A673 (cell line): ENCODE results near the gene DNAH2. TPM values are rescaled to one million over a fixed set of nuclear protein-coding genes. Genes with fewer than 3 reads are reported as not detected.

ENCODE experiments used
- BruUV-seq: library from RNA; stranded (reverse); fragments of 400-500 nt; replicated peaks from 2 replicates; lab custom pipeline; 2021; lab: Mats Ljungman, UMichigan
- CTCF ChIA-PET: fragments of 300-600 bp; sonication (Branson Sonifier 250); formaldehyde crosslinking; loops from one replicate; lab custom pipeline; 2022; ENCODE audit warnings: antibody characterized with exemption; lab: Charles Lee
- POLR2A ChIA-PET: fragments of 300-600 bp; sonication (Branson Sonifier 250); formaldehyde crosslinking; loops from one replicate; lab custom pipeline; 2022; ENCODE audit warnings: antibody characterized with exemption; ENCODE audit not compliant: low non-redundant PET; lab: Charles Lee
- DNase-seq: peaks from one replicate; pipeline ENCODE4 v3.0.0-alpha.2; 2015; ENCODE audit warnings: low spot score
- H3K27ac ChIP-seq: fragments of 200-600 bp; sonication (generic); 2 replicates; pipeline ENCODE4 v1.5.1; 2016; ENCODE audit warnings: mixed run types, low read depth, mild to moderate bottlenecking, mixed read lengths, antibody characterized with exemption, low read length; ENCODE audit not compliant: poor library complexity, severe bottlenecking
- H3K27me3 ChIP-seq: fragments of 200-600 bp; sonication (generic); replicated peaks from 2 replicates; pipeline ENCODE4 v1.6.1; 2017; ENCODE audit warnings: mixed run types, low read depth, mild to moderate bottlenecking, mixed read lengths, antibody characterized with exemption, low read length; ENCODE audit not compliant: insufficient read depth, poor library complexity
- H3K36me3 ChIP-seq: fragments of 200-600 bp; sonication (generic); 2 replicates; pipeline ENCODE4 v1.6.1; 2016; ENCODE audit warnings: mixed run types, mild to moderate bottlenecking, mixed read lengths, antibody characterized with exemption, low read length; ENCODE audit not compliant: insufficient read depth, poor library complexity, severe bottlenecking
- H3K4me1 ChIP-seq: fragments of 200-600 bp; sonication (generic); 2 replicates; pipeline ENCODE4 v1.6.1; 2017; ENCODE audit warnings: mixed run types, mild to moderate bottlenecking, mixed read lengths, antibody characterized with exemption, low read length; ENCODE audit not compliant: insufficient read depth, poor library complexity, severe bottlenecking
- H3K4me3 ChIP-seq: fragments of 200-600 bp; sonication (generic); 2 replicates; pipeline ENCODE4 v1.5.1; 2016; ENCODE audit warnings: low read depth, mixed run types, mild to moderate bottlenecking, mixed read lengths, low read length; ENCODE audit not compliant: poor library complexity, severe bottlenecking
- H3K9me3 ChIP-seq: fragments of 200-600 bp; sonication (generic); 2 replicates; pipeline ENCODE4 v1.6.1; 2016; ENCODE audit warnings: mixed run types, low read depth, mild to moderate bottlenecking, mixed read lengths, antibody characterized with exemption, low read length; ENCODE audit not compliant: poor library complexity, severe bottlenecking
- EZH2 ChIP-seq: fragments of 200-600 bp; sonication (generic); IDR thresholded peaks from 2 replicates; pipeline ENCODE4 v1.6.1; 2017; ENCODE audit warnings: borderline replicate concordance, low read depth, mild to moderate bottlenecking, mixed read lengths, antibody characterized with exemption, low read length; ENCODE audit not compliant: poor library complexity, severe bottlenecking
- intact Hi-C: fragments of 100-400 bp; cut with micrococcal nuclease; formaldehyde crosslinking; loops from one replicate; pipeline ENCODE4 v1.10.0; 2022; ENCODE audit not compliant: unreplicated experiment
- total RNA-seq: library from RNA; stranded (reverse); gene quantifications from 2 replicates; pipeline ENCODE4 v1.2.3, GENCODE V29; 2021
- TF ChIP-seq, protein P1 (sequence below): fragments of 300-800, 200-600 bp; sonication (generic); conservative IDR thresholded peaks from 2 replicates; pipeline ENCODE4 v1.5.1; 2017; ENCODE audit warnings: low read depth, mild to moderate bottlenecking, antibody characterized with exemption, low read length, moderate library complexity, mixed read lengths

DNAH2 gene
- total RNA-seq, 1 experiment from 2014 or later: 0.15 TPM

DNA sequence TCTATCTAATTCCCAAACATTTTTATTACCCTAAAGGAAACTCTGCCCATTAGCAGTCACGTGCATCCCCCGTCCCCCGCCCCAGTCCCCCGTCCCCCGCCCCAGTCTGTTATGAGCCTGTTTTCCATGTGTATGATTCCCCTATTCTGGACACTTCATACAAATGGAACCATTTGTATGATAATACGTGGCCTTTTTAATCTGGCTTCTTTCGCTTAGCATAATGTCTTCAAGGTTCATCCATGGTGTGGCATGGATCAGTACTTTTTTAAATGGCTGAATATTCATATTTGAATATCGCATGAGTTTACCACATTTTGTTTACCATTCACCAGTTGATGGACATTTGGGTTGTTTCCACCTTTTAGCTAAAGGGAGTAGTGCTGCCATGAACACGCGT is 49.5 kb downstream of the DNAH2 start:
- Histone ChIP-seq H3K27me3 (no peaks in the 10 kb centered on the region), H3K27ac (no peak overlapping the region), H3K36me3 (no peaks in the 10 kb centered on the region), H3K4me1 (peaks cover 5% of the 10 kb centered on the region), H3K9me3 (no peaks in the 10 kb centered on the region), H3K4me3 (no peak overlapping the region)
- POLR2A ChIA-PET: interaction anchor here (0.5 kb wide), 1 partner anchor 180 kb away, joined by 4 read pairs; no protein-coding TSS in a partner anchor
- TF ChIP-seq EZH2: no peak
- TF ChIP-seq, protein P1, sequence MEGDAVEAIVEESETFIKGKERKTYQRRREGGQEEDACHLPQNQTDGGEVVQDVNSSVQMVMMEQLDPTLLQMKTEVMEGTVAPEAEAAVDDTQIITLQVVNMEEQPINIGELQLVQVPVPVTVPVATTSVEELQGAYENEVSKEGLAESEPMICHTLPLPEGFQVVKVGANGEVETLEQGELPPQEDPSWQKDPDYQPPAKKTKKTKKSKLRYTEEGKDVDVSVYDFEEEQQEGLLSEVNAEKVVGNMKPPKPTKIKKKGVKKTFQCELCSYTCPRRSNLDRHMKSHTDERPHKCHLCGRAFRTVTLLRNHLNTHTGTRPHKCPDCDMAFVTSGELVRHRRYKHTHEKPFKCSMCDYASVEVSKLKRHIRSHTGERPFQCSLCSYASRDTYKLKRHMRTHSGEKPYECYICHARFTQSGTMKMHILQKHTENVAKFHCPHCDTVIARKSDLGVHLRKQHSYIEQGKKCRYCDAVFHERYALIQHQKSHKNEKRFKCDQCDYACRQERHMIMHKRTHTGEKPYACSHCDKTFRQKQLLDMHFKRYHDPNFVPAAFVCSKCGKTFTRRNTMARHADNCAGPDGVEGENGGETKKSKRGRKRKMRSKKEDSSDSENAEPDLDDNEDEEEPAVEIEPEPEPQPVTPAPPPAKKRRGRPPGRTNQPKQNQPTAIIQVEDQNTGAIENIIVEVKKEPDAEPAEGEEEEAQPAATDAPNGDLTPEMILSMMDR: no peak
- intact Hi-C loops: no loop called here
- CTCF ChIA-PET: interaction anchor here (0.9 kb wide), 1 partner anchor 23 kb away, joined by 4 read pairs; no protein-coding TSS in a partner anchor
- DNase-seq: no peak
- BruUV-seq: no TSS peak

DNA sequence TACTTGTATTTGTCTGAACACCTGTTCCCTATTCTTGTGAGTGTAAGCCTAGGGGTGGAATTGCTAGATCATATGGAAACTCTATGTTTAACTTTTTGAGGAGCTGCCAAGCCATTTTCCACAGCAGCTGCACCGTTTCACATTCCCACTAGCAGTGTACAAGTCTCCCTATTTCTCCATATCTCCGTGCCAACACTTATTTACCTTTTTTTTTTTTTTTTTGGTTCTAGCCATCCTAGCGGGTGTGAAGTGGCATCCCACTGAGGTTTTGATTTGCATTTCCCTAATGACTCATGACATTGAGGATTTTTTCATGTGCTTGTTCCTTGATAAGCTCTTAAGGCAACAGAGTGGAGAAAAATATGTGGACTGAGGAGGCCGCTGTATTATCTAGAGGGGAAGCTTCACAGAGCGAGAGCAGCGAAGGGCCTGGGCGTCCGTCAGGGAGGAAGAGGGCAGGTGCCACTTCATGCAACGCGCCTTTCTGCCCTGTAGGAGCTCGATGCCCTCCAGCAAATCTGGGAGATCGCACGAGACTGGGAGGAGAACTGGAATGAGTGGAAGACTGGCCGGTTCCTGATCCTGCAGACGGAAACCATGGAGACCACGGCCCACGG is 50.0 kb downstream of the DNAH2 start:
- CTCF ChIA-PET: interaction anchor here (0.7 to 0.9 kb wide), 3 partner anchors 23 to 701 kb away, joined by 4 to 7 read pairs (median 6); no protein-coding TSS in a partner anchor
- Histone ChIP-seq H3K27me3 (no peaks in the 10 kb centered on the region), H3K9me3 (no peaks in the 10 kb centered on the region), H3K4me1 (peaks cover 5% of the 10 kb centered on the region), H3K4me3 (no peak overlapping the region), H3K36me3 (no peaks in the 10 kb centered on the region), H3K27ac (no peak overlapping the region)
- no TSS peak for BruUV-seq
- intact Hi-C loops: no loop called here
- DNase-seq: peak; percentile 81
- no peak for TF ChIP-seq EZH2
- TF ChIP-seq, protein P1: no peak
- POLR2A ChIA-PET: interaction anchor here (0.5 kb wide), 1 partner anchor 179 kb away, joined by 4 read pairs; no protein-coding TSS in a partner anchor

DNA sequence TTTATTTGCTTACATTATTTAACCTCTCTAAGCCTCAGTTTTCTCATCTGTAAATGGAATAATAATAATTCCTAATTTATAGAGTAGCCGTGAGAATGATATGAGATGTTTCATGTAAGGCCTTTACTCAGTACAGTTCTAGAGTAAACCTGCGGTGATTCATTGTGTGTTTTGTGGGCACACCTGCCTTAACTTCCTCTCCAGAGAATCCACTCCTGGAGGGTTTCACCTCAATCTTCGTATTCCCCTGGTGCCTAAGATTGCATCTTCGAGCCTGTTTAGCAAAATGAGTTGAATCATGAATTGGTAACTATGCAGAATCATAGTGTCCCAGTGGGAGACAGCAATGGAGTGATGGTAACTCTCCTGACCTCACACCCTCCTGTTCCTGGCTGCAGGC is 52.3 kb downstream of the DNAH2 start:
- Histone ChIP-seq H3K27ac (no peak overlapping the region), H3K27me3 (no peaks in the 10 kb centered on the region), H3K4me3 (no peak overlapping the region), H3K4me1 (peaks cover 5% of the 10 kb centered on the region), H3K9me3 (no peaks in the 10 kb centered on the region), H3K36me3 (no peaks in the 10 kb centered on the region)
- intact Hi-C loops: no loop called here
- TF ChIP-seq, protein P1: no peak
- no peak for TF ChIP-seq EZH2
- no TSS peak for BruUV-seq
- ChIA-PET POLR2A (no interaction called here), CTCF (no interaction called here)
- DNase-seq: no peak
